HEK293T (cell line): ENCODE results near the gene EFNA5.

Source experiments
- ARNT ChIP-seq: fragments of 450-650 bp; IDR thresholded peaks from 2 replicates; pipeline ENCODE4 v1.6.1; 2017; ENCODE audit warnings: mild to moderate bottlenecking
- FOXM1 ChIP-seq: fragments of 450-650 bp; IDR thresholded peaks from 2 replicates; pipeline ENCODE4 v1.6.1; 2017; ENCODE audit warnings: mild to moderate bottlenecking, borderline replicate concordance

GRCh38 chr5:107459605-107460004 lies 211.1 kb downstream of the EFNA5 start:
- no peak for TF ChIP-seq FOXM1
- TF ChIP-seq ARNT: no peak
